Activated CD4-positive, alpha-beta T cell treated with anti-CD3 and anti-CD28 coated beads, Interleukin-2, amount 50 U/mL, for 48 hours (primary cell): ENCODE data around the gene TMEM37.

Experiments used
- DNase-seq, 2 experiments: peaks; one replicate each; pipeline ENCODE4 v3.0.0-alpha.2; 2020

TMEM37 gene

DNA sequence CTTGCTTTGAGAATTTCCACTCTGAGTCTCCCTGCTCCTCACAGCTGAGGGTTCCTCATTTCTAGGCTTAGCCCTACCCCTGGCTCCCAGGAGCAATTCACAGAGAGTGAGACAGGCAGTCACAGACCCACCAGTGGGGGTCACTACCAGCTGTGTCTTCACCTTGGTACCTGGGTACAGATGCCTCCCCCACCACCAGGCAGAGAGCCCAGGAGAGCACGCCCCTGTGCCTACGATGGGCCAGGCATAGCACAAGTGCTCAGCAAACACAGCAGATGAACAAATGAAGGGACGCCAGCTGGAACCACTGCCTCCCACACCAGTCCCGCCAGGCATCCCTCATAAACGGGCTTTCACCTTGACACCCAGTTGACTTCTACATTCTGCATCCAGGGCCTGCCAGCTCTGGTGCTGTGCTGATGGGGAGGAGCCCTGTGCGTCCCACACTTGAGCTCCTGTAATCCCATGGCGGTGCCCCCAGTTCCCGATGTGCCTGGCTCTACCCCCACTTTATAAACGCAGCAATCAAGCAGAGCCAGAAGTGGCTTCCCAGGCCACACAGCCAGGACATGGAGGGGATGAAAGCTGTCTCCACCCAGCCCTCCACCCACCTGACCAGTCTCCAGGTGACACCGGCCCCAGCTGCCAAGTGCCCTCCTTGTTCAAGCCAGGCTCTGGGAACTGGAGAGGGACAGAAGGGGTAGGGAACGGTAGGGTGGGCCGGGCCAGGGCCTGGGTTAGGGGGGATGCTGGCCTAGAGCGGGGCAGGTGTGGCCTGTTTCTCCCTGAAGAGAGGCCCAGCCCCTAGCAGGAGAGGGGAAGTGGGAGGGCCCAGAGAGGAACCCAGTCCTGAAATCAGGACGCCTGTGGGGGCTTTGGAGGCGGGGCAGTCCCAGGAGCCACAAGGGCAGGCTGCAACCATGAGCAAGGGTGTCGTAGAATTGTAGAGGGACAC is 50.1 kb downstream of the TMEM37 start:
- no peak for DNase-seq

DNA sequence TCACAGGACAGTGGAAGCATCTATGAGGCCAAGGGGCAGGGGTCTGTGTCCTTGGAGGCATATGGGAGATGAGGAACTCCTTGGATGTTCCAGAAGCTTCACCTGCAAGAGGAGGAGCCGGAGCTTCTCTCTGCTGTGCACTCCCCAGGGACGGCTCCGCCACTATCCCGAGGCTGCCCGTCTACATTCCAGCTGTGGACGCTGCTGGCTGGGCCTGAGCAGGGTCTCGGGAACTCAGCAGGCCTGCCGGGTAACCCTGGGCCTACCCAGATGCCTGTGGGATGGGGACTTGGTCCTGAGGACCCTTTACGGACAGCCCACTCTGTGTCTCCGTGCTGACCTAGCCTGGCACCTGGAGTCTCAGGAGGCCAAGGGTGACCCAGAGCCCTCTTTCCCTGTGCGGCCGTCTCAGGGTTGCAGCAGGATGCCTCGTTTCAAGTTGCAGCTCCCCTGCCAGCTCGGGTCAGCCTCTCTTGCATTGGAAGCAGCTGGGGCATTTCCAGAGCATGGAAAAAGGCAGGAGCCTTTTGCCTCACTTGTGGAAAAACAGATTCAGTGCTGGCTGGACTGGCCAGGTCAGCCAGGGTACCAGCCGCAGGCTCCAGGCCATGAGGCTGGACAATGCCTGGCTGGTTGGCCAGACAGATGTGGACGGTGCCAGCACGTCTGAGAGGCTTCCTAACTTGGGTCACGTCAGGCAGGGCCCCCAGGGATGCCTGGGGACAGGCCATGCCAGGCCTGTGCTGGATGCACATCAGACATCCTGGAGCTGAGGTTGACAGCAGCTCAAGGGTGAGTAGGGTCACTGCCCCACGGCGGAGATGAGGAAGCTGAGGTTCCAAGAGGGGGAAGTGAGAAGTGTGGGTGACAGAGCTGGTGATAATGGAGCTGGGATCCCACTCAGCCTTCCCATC is 51.1 kb downstream of the TMEM37 start:
- DNase-seq = no peak

DNA sequence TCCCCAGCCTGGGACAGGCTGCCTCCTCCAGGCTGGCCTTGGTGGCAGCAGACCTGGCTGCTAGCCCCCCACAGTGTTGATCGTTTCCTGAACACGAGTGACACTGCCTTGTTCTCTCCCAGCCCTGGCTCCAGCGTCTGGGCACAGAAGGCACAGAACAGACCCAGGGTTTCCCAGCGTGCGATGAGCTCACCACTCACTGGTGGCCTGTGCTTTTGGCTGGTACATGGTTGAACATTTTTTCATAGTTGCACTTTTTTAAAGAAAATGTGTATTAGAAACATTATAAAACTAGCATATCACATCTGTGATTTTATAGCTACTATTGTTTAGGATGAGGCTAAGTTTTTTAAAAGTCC is 51.7 kb downstream of the TMEM37 start:
- DNase-seq = no peak

DNA sequence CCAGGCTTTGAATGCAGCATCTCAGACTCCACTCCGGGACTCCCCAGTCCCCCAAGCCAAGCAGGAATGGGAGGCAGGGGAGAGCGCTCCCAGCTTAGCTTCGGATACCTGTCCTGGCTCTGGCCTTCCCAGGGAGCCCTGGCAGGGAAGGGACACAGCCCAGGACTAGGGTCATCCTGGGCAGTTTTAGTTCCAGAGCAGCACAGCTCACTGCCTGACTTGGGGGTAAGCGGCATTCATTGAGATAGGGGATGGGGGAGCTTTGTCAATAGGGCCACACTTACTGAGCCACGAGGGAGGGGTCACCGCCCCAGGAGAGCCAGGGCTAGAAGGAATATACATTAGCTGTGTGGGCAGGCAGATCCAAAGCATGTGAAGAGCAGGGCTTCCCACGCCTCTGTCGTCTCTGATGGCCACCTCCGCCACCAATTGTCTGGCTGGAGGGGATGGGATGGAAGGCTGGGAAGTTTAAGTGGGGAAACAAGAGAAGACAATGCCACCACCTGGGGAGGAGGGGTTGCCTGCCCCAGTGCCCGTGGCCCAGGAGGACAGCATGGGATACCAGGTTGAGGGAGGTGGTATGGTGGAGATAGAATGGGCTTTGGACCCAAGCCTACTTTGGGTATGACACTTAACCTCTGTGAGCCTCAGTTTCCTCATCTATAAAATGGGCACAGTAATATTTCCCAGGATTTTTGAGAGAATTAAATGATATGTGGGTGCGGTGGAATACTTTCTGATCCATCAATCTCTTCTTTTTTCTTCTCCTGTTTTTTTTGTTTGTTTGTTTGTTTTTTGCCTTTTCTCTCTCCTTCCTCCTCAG is 52.5 kb downstream of the TMEM37 start:
- no peak for DNase-seq

DNA sequence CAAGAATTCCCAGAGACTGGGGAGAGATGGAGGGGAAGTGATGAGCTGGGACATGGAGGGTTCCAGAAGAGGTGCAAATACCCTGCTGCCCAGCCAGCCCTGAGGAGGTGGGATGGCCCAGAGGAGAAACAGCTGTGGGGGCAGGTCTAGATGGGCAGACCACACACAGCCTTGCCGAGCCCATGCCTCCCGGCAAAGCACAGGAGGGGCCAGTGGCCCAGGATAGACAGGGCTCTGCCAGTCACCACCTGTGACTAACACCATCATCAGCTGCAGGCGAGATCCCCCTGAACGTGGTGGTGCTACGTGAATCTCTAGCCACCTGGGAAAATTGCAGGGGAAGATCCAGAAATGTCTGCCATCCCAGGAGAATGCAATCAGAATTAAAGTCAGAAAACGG is 53.2 kb downstream of the TMEM37 start:
- DNase-seq = no peak

DNA sequence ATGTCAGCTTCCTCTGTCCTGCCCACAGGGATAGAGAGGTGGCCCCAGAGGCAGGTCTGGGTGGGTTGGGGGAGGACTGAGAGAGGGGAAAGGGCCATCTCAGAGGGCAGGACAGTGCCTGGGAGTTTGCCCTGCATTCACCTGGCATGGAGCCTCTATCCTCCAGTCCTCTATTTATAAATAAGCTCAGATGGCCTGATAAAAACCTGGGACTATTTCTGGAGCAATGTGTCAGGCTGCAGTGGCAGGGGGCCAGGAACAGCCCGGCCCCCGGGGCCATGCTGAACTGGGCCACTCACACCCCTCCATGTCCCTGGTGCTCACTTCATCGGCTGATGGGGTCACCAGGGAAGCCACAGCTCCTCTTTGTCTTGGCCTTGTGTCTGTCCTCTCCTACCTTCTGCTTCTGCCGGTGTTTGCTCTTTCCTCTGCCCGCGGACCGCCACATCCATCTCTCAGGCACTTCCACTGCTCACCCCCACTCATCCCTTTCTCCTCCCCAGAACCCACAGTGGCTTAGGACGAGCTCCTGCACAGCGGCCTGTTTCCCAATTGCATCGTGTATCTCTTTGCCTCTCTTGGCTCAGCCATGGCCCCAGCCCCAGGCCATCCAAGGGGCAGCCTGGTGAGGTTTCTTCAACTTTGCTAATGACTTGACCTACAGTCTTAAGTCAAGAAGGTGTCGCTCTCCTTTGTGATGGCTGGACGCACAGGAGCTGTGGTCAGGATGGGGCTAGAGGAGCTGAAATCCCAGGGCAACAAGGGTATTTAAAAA is 53.9 kb downstream of the TMEM37 start:
- no peak for DNase-seq

DNA sequence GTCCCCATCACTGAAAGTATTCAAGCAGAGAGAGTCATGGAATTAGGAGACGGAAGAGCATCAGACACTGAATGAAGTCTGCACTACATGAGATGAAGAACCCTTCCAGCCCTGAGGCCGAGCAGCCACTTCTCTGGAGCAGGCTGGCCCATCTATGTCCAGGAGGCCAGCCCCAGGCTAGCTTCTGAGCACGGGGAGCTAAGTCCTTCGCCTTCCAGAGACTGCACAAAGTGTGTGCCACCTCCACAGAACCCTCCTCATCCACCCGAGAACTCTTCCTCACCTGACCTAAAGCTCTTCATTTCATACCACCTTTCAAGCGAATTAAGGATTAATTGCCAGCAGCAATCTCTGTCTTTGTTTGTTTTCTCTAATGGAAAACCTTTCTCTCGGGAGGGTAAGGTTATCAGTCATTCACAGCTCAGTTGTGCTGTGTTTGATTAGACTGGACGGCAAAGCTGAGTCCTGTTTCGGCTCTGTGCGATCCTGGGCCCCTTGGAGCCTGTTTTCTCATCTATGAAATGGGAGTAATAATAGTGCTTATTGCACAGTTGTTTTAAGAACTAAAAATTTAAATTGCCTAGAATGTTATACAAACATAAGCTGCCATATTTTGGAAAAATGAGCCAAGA is 54.7 kb downstream of the TMEM37 start:
- DNase-seq = no peak

DNA sequence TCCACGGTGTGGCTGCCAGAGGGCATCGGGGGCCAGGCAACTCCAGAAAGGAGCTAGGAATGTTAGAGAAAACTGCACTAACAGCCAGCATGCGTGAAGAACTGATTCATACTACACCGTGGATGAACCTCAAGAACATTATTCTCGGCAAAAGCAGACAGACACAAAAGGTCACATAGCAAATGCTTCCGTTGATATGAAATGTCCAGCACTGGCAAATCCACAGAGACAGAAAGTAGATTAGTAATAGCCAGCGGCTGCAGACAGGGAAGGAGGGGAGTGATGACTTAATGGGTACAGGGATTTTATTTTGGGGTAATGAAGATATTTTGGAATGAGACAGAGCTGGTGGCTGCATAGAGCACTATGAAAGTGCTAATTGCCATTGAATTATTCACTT is 55.2 kb downstream of the TMEM37 start:
- DNase-seq = no peak

DNA sequence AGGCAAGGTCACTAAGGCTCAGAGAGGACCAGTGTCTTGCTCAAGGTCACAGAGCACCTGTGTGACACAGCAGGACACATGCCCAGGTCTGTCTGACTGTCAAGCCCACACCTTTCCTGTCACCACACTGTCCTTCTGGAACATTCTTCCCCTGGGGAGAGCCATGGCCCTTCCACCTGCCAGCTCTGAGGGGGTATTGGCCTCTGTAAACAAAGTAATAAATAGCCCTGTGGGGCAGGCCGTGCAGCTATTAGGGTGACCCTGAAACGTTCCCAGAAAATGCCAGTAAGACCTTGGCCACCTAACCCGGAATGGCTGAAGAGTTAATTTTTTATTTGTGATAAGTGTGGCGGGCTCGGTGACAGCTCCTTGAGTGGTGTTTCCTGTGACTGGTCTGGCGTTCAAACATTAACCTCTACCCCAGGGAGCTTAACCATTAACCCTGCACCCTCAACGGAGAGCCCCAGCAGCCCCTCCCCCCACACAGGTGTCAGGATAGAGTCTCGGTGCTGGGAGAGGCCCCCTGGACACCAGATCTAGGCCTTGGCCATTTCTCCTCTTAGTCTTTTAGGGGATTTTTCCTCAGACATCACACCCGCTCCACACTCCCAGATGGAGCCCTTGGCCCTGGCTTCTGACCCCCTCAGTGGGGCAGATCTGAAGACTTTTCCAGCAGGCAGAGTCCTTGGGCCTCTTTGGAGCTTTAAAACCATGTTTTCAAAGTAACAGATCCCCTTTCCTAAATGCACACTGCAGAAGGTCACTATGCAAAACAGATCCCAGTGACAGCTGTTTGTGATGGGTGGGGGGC is 56.0 kb downstream of the TMEM37 start:
- no peak for DNase-seq
